Measurements from ENCODE around the gene STK11IP.

STK11IP gene

GRCh38 chr2:219658196-219658846 lies 60.7 kb downstream of the STK11IP start:
- no peak for DNase-seq

- no peak for DNase-seq
Measured at GRCh38 chr2:219658874-219659273, 61.2 kb downstream of the STK11IP start.

- no peak for DNase-seq
Measured at GRCh38 chr2:219661197-219661954, 63.7 kb downstream of the STK11IP start.

GRCh38 chr2:219661955-219662395 lies 64.3 kb downstream of the STK11IP start:
- no peak for DNase-seq

GRCh38 chr2:219662566-219662965 lies 64.9 kb downstream of the STK11IP start:
- no peak for DNase-seq

- DNase-seq, result no peak
Measured at GRCh38 chr2:219663116-219663762, 65.6 kb downstream of the STK11IP start.

GRCh38 chr2:219664041-219664440 lies 66.4 kb downstream of the STK11IP start:
- DNase-seq, result no peak

GRCh38 chr2:219664944-219665343 lies 67.3 kb downstream of the STK11IP start:
- no peak for DNase-seq

GRCh38 chr2:219665926-219666325 lies 68.3 kb downstream of the STK11IP start:
- no peak for DNase-seq
